Left hindlimb (tissue), 1 donor: ENCODE results near the gene LRRC37A3.
A peak's percentile ranks its signal among the peaks of the same experiment; 100 is the strongest.
"Not testable (repeated sequence)": the region's sequence is repeated elsewhere in the genome, so short reads cannot be mapped to it uniquely, and the experiment has no call there.

Experiments used
- DNase-seq: peaks from one replicate; pipeline ENCODE4 v3.0.0-alpha.2; 2018

The LRRC37A3 gene

GRCh38 chr17:64919289-64920025 lies at the start of gene LRRC37A3:
LRRC37A3 (minus strand) TSS chr17:64919478; CDS start chr17:64897257, 22,221 bp downstream.
- DNase-seq = peak; percentile 99

GRCh38 chr17:64965873-64966287 lies 46.6 kb upstream of the LRRC37A3 start:
- peak; percentile 80 for DNase-seq

- not testable (repeated sequence) for DNase-seq
These were observed 46.1 kb upstream of the LRRC37A3 start for GRCh38 chr17:64965256-64965872.

- no peak for DNase-seq
These were observed 45.5 kb upstream of the LRRC37A3 start for GRCh38 chr17:64964796-64965195.

- not testable (repeated sequence) for DNase-seq
These were observed 44.5 kb upstream of the LRRC37A3 start for GRCh38 chr17:64963814-64964213.

- not testable (repeated sequence) for DNase-seq
These were observed 42.5 kb upstream of the LRRC37A3 start for GRCh38 chr17:64961563-64962378.

- no peak for DNase-seq
These were observed 32.6 kb upstream of the LRRC37A3 start for GRCh38 chr17:64951877-64952276.

GRCh38 chr17:64950871-64951270 lies 31.6 kb upstream of the LRRC37A3 start:
- DNase-seq = no peak

GRCh38 chr17:64947152-64947551 lies 27.9 kb upstream of the LRRC37A3 start:
- DNase-seq = no peak

GRCh38 chr17:64941761-64942160 lies 22.5 kb upstream of the LRRC37A3 start:
- no peak for DNase-seq

- DNase-seq = no peak
These were observed 21.8 kb upstream of the LRRC37A3 start for GRCh38 chr17:64941045-64941444.

GRCh38 chr17:64940055-64940454 lies 20.8 kb upstream of the LRRC37A3 start:
- no peak for DNase-seq

GRCh38 chr17:64938925-64939474 lies 19.7 kb upstream of the LRRC37A3 start:
- DNase-seq = no peak

- DNase-seq = no peak
These were observed 19.0 kb upstream of the LRRC37A3 start for GRCh38 chr17:64938290-64938689.

GRCh38 chr17:64936117-64936516 lies 16.8 kb upstream of the LRRC37A3 start:
- no peak for DNase-seq

- not testable (repeated sequence) for DNase-seq
These were observed 15.1 kb upstream of the LRRC37A3 start for GRCh38 chr17:64934284-64934778.

GRCh38 chr17:64932850-64933249 lies 13.6 kb upstream of the LRRC37A3 start:
- DNase-seq = not testable (repeated sequence)

- DNase-seq = not testable (repeated sequence)
These were observed 11.1 kb upstream of the LRRC37A3 start for GRCh38 chr17:64930374-64930773.

- DNase-seq = not testable (repeated sequence)
These were observed 10.3 kb upstream of the LRRC37A3 start for GRCh38 chr17:64929419-64930209.

GRCh38 chr17:64928701-64929100 lies 9.4 kb upstream of the LRRC37A3 start:
- not testable (repeated sequence) for DNase-seq

- DNase-seq = peak; percentile 33
These were observed 8.2 kb upstream of the LRRC37A3 start for GRCh38 chr17:64927444-64927843.

GRCh38 chr17:64926430-64926829 lies 7.2 kb upstream of the LRRC37A3 start:
- not testable (repeated sequence) for DNase-seq
